ENCODE data around the gene DRC7. TPM values are rescaled to one million over a fixed set of nuclear protein-coding genes. Genes with fewer than 3 reads are reported as not detected.

The DRC7 gene
- polyA plus RNA-seq, 1 donor from 2014 or later = 1.4 TPM

GRCh38 chr16:57713596-57713995 is 19.0 kb downstream of the DRC7 start:
- no peak overlapping the region for H2AFZ ChIP-seq (ENCODE audit: low read depth, low read length)
- no peaks in the 10 kb centered on the region for H3K27me3 ChIP-seq (ENCODE audit: insufficient read depth, low read depth, low read length)
- TF ChIP-seq MXI1 (conservative IDR thresholded peaks at IDR 0.05; ENCODE audit: poor library complexity, severe bottlenecking) (no peak), SMC3 (conservative IDR thresholded peaks at IDR 0.05; ENCODE audit: poor library complexity) (no peak)
- no peaks in the 10 kb centered on the region for H4K20me1 ChIP-seq (ENCODE audit: insufficient read depth)
- H3K9ac ChIP-seq (ENCODE audit: low read length) = no peak overlapping the region
- no peak overlapping the region for H3K4me3 ChIP-seq (ENCODE audit: low read length)
- no peaks in the 10 kb centered on the region for H3K9me2 ChIP-seq (ENCODE audit: insufficient read depth, low read length)
- no peaks in the 10 kb centered on the region for H3K9me3 ChIP-seq (ENCODE audit: low read length)
- H3K4me2 ChIP-seq (ENCODE audit: low read length) = no peak overlapping the region
- no peaks in the 10 kb centered on the region for H3F3A ChIP-seq (ENCODE audit: insufficient read depth, low read length, poor library complexity, severe bottlenecking)
- H3K79me2 ChIP-seq (replicated peaks; ENCODE audit: insufficient read depth, low read length) = no peaks in the 10 kb centered on the region
- no peak overlapping the region for H3K27ac ChIP-seq (ENCODE audit: low read length)
- H3K36me3 ChIP-seq (ENCODE audit: insufficient read depth, low read length) = no peaks in the 10 kb centered on the region

- Histone ChIP-seq H3K27ac (ENCODE audit: low read length) (no peak overlapping the region), H2AFZ (ENCODE audit: low read depth, low read length) (no peak overlapping the region), H3K9me3 (ENCODE audit: low read length) (no peaks in the 10 kb centered on the region), H4K20me1 (ENCODE audit: insufficient read depth) (no peaks in the 10 kb centered on the region), H3K4me2 (ENCODE audit: low read length) (no peak overlapping the region), H3K4me3 (ENCODE audit: low read length) (no peak overlapping the region), H3K9me2 (ENCODE audit: insufficient read depth, low read length) (no peaks in the 10 kb centered on the region), H3K27me3 (ENCODE audit: insufficient read depth, low read depth, low read length) (no peaks in the 10 kb centered on the region), H3K36me3 (ENCODE audit: insufficient read depth, low read length) (no peaks in the 10 kb centered on the region), H3K79me2 (replicated peaks; ENCODE audit: insufficient read depth, low read length) (no peaks in the 10 kb centered on the region), H3F3A (ENCODE audit: insufficient read depth, low read length, poor library complexity, severe bottlenecking) (no peaks in the 10 kb centered on the region), H3K9ac (ENCODE audit: low read length) (no peak overlapping the region)
- TF ChIP-seq EZH2 (IDR thresholded peaks at IDR 0.05; ENCODE audit: borderline replicate concordance, insufficient read depth, low read length, poor library complexity, severe bottlenecking) (no peak), SMC3 (conservative IDR thresholded peaks at IDR 0.05; ENCODE audit: poor library complexity) (no peak), POLR2AphosphoS5 (IDR thresholded peaks at IDR 0.05) (no peak), REST (IDR thresholded peaks at IDR 0.05; ENCODE audit: borderline replicate concordance) (no peak), MXI1 (conservative IDR thresholded peaks at IDR 0.05; ENCODE audit: poor library complexity, severe bottlenecking) (no peak), TAF1 (IDR thresholded peaks at IDR 0.05; ENCODE audit: low read depth) (no peak), CTCF (IDR thresholded peaks at IDR 0.05; ENCODE audit: poor library complexity, severe bottlenecking) (no peak), EP300 (conservative IDR thresholded peaks at IDR 0.05; ENCODE audit: poor library complexity, severe bottlenecking) (no peak), RAD21 (conservative IDR thresholded peaks at IDR 0.05) (no peak)
Observed at GRCh38 chr16:57714047-57714446, 19.4 kb downstream of the DRC7 start.

- no peak overlapping the region for H2AFZ ChIP-seq (ENCODE audit: low read depth, low read length)
- no peaks in the 10 kb centered on the region for H3F3A ChIP-seq (ENCODE audit: insufficient read depth, low read length, poor library complexity, severe bottlenecking)
- no peaks in the 10 kb centered on the region for H3K79me2 ChIP-seq (replicated peaks; ENCODE audit: insufficient read depth, low read length)
- no peaks in the 10 kb centered on the region for H4K20me1 ChIP-seq (ENCODE audit: insufficient read depth)
- no peak overlapping the region for H3K4me2 ChIP-seq (ENCODE audit: low read length)
- no peaks in the 10 kb centered on the region for H3K36me3 ChIP-seq (ENCODE audit: insufficient read depth, low read length)
- no peaks in the 10 kb centered on the region for H3K9me3 ChIP-seq (ENCODE audit: low read length)
- no peaks in the 10 kb centered on the region for H3K9me2 ChIP-seq (ENCODE audit: insufficient read depth, low read length)
- TF ChIP-seq CTCF (IDR thresholded peaks at IDR 0.05; ENCODE audit: poor library complexity, severe bottlenecking) (peak; percentile 20), EP300 (conservative IDR thresholded peaks at IDR 0.05; ENCODE audit: poor library complexity, severe bottlenecking) (no peak)
- H3K9ac ChIP-seq (ENCODE audit: low read length) = no peak overlapping the region
- H3K4me3 ChIP-seq (ENCODE audit: low read length) = no peak overlapping the region
- H3K27me3 ChIP-seq (ENCODE audit: insufficient read depth, low read depth, low read length) = no peaks in the 10 kb centered on the region
- no peak overlapping the region for H3K27ac ChIP-seq (ENCODE audit: low read length)
Observed at GRCh38 chr16:57720142-57720575, 25.6 kb downstream of the DRC7 start.

Data from neural cell (in vitro differentiated cells).